Stomach (tissue), 9 donors: ENCODE measurements around the gene TM7SF3. TPM values are rescaled to one million over a fixed set of nuclear protein-coding genes. Genes with fewer than 3 reads are reported as not detected.

ENCODE experiments used
- DNase-seq, 2 donors: peaks; one replicate each; pipeline versions ENCODE4 v3.0.0 to v3.0.0-alpha.2; 2013 to 2019
- H3K27ac ChIP-seq, 5 donors: fragments of 200-600 bp in 4 of 5; sonication (generic) in 4 of 5; one replicate each; pipeline ENCODE4 v1.5.1; 2013 to 2019; ENCODE audit warnings: mild to moderate bottlenecking in 1 of 5, moderate library complexity in 1 of 5
- H3K27me3 ChIP-seq, 3 donors: fragments of 200-600 bp; sonication (generic); one replicate each; pipeline ENCODE4 v1.5.1; 2017 to 2019; ENCODE audit warnings: mixed run types in 1 of 3
- H3K36me3 ChIP-seq, 4 donors: fragments of 200-600 bp; sonication (generic); 1 replicate in 3 of 4; 2 replicates in 1 of 4; pipeline ENCODE4 v1.5.1; 2016 to 2019
- H3K4me1 ChIP-seq, 4 donors: fragments of 200-600 bp; sonication (generic); one replicate each; pipeline ENCODE4 v1.5.1; 2016 to 2019
- H3K4me3 ChIP-seq, 4 donors: fragments of 200-600 bp; sonication (generic) in 3 of 4; one replicate each; pipeline ENCODE4 v1.5.1; 2016 to 2019; ENCODE audit warnings: mild to moderate bottlenecking in 1 of 4
- H3K9me3 ChIP-seq, 4 donors: fragments of 200-600 bp; sonication (generic); one replicate each; pipeline ENCODE4 v1.5.1; 2016 to 2019
- CTCF ChIP-seq, 7 experiments: fragments of 450-650 bp in 4 of 7; fragments of 200-600 bp in 3 of 7; sonication (generic) in 3 of 7; IDR thresholded peaks; one replicate each; pipeline ENCODE4 v1.5.1; 2016 to 2019; ENCODE audit warnings: antibody characterized with exemption in 7 of 7, control low read depth in 2 of 7, mild to moderate bottlenecking in 1 of 7
- EP300 ChIP-seq: sonication (generic); formaldehyde crosslinking; IDR thresholded peaks from one replicate; pipeline ENCODE4 v1.6.1; 2017; ENCODE audit warnings: antibody characterized with exemption
- POLR2A ChIP-seq, 4 donors: fragments of 450-650 bp; IDR thresholded peaks; one replicate each; pipeline ENCODE4 v1.6.1; 2016; ENCODE audit warnings: antibody characterized with exemption in 4 of 4, control low read depth in 2 of 4, mild to moderate bottlenecking in 1 of 4, moderate library complexity in 1 of 4
- POLR2AphosphoS5 ChIP-seq, 3 donors: sonication (generic); formaldehyde crosslinking; IDR thresholded peaks; one replicate each; pipeline ENCODE4 v1.6.1; 2016; ENCODE audit warnings: antibody characterized with exemption in 3 of 3
- WGBS, 5 donors: extraction: QIAGEN DNeasy Blood & Tissue Kit in 3 of 5; methylation state at CpG; one replicate each; pipeline versions ENCODE4 v1.1.5 to v1.1.7; 2013 to 2018; 5-methylcytosine and 5-hydroxymethylcytosine counted together
- intact Hi-C: fragments of 100-400 bp; cut with DNase I; formaldehyde crosslinking; loops from one replicate; pipeline ENCODE4 v1.15.1; 2023; ENCODE audit warnings: low total_unique reads
- polyA plus RNA-seq, 3 donors: library from polyadenylated mRNA; stranded (reverse); fragments of 200-250 nt; gene quantifications; one replicate each; pipeline ENCODE4 v1.2.3, GENCODE V29; 2013
- total RNA-seq, 5 donors: library from RNA; depleted of rRNA; stranded (reverse); fragments of >200 nt; gene quantifications; one replicate each; pipeline versions ENCODE4 v1.1.0 to v1.2.3, GENCODE V29; 2014 to 2016
- donor health status: healthy with polysubstance abuse.
- donor health status: Bipolar disorder and iron deficiency.
- donor health status: healthy.

Gene TM7SF3
- total and polyA plus RNA-seq, 8 donors: 13.5 to 148 (median 75.4) TPM

- intact Hi-C loops: no loop called here
- 92 to 98% (median 95%) methylated on average over 3 of the region's 3 CpGs for WGBS, 5 donors
- H3K27me3 ChIP-seq: no peaks in the 10 kb centered on the region
Measured at GRCh38 chr12:27031531-27031930, 17.3 kb upstream of the TM7SF3 start.

GRCh38 chr12:27026257-27026656 lies 12.1 kb upstream of the TM7SF3 start:
- H3K4me1 ChIP-seq: peaks cover 20 to 38% (median 28%) of the 10 kb centered on the region in 4 donors
- H3K4me3 ChIP-seq: no peak overlapping the region
- DNase-seq: no peak
- H3K27ac ChIP-seq: no peak overlapping the region
- H3K27me3 ChIP-seq: no peaks in the 10 kb centered on the region
- intact Hi-C loops: no loop called here
- H3K9me3 ChIP-seq: no peaks in the 10 kb centered on the region
- H3K36me3 ChIP-seq: peaks cover 23 to 48% (median 47%) of the 10 kb centered on the region in 4 donors
- TF ChIP-seq POLR2A (IDR thresholded peaks at IDR 0.05): no peak
- no peak for TF ChIP-seq CTCF (IDR thresholded peaks at IDR 0.05)
- TF ChIP-seq EP300: no peak
- TF ChIP-seq POLR2AphosphoS5 (IDR thresholded peaks at IDR 0.05): no peak

More at GRCh38 chr12:27031531-27031930, 17.3 kb upstream of the TM7SF3 start:
- H3K36me3 ChIP-seq: peaks cover 28 to 85% (median 75%) of the 10 kb centered on the region in 4 donors
- TF ChIP-seq POLR2A (IDR thresholded peaks at IDR 0.05) (no peak), POLR2AphosphoS5 (IDR thresholded peaks at IDR 0.05) (no peak)
- H3K4me1 ChIP-seq: peaks cover 0 to 2% (median 0%) of the 10 kb centered on the region in 4 donors
- no peak for DNase-seq
- no peaks in the 10 kb centered on the region for H3K9me3 ChIP-seq
- H3K4me3 ChIP-seq: no peak overlapping the region
- H3K27ac ChIP-seq: no peak overlapping the region

GRCh38 chr12:27025116-27025515 lies 10.9 kb upstream of the TM7SF3 start:
- WGBS, 5 donors: 31 to 37% (median 33%) methylated on average over 1 of the region's 1 CpG
- TF ChIP-seq POLR2AphosphoS5 (IDR thresholded peaks at IDR 0.05): no peak
- no peak for TF ChIP-seq POLR2A (IDR thresholded peaks at IDR 0.05)
- TF ChIP-seq EP300: no peak
- no peak for TF ChIP-seq CTCF (IDR thresholded peaks at IDR 0.05)
- H3K27ac ChIP-seq: no peak overlapping the region
- no peaks in the 10 kb centered on the region for H3K27me3 ChIP-seq
- no peak overlapping the region for H3K4me3 ChIP-seq
- no peaks in the 10 kb centered on the region for H3K9me3 ChIP-seq
- H3K36me3 ChIP-seq: peaks cover 13 to 37% (median 35%) of the 10 kb centered on the region in 4 donors
- intact Hi-C loops: no loop called here
- DNase-seq: no peak
- H3K4me1 ChIP-seq: peaks cover 20 to 38% (median 28%) of the 10 kb centered on the region in 4 donors

- no peak for DNase-seq
- Histone ChIP-seq H3K36me3 (peaks cover 11 to 28% (median 27%) of the 10 kb centered on the region in 4 donors), H3K27me3 (no peaks in the 10 kb centered on the region), H3K4me3 (no peak overlapping the region), H3K4me1 (peaks cover 20 to 38% (median 28%) of the 10 kb centered on the region in 4 donors), H3K27ac (no peak overlapping the region), H3K9me3 (no peaks in the 10 kb centered on the region)
- intact Hi-C loops: no loop called here
- no peak for TF ChIP-seq POLR2AphosphoS5 (IDR thresholded peaks at IDR 0.05)
- no peak for TF ChIP-seq POLR2A (IDR thresholded peaks at IDR 0.05)
- no peak for TF ChIP-seq EP300
- no peak for TF ChIP-seq CTCF (IDR thresholded peaks at IDR 0.05)
- 40 to 62% (median 47%) methylated on average over 1 of the region's 1 CpG for WGBS, 5 donors
Measured at GRCh38 chr12:27024291-27024690, 10.1 kb upstream of the TM7SF3 start.

- TF ChIP-seq POLR2A (IDR thresholded peaks at IDR 0.05) (no peak), POLR2AphosphoS5 (IDR thresholded peaks at IDR 0.05) (no peak), EP300 (no peak), CTCF (IDR thresholded peaks at IDR 0.05) (no peak)
- no peaks in the 10 kb centered on the region for H3K9me3 ChIP-seq
- no peak for DNase-seq
- no peak overlapping the region for H3K4me3 ChIP-seq
- WGBS, 5 donors: 54 to 84% (median 62%) methylated on average over 2 of the region's 2 CpGs
- peaks cover 18 to 40% (median 29%) of the 10 kb centered on the region in 4 donors for H3K4me1 ChIP-seq
- H3K27me3 ChIP-seq: no peaks in the 10 kb centered on the region
- H3K27ac ChIP-seq: peak overlapping the region in 1 of 5 donors; percentile 96
- no peaks in the 10 kb centered on the region for H3K36me3 ChIP-seq
- intact Hi-C loops: no loop called here
Measured at GRCh38 chr12:27020761-27021160, 6.6 kb upstream of the TM7SF3 start.
